OCI-M2 (cell line): ENCODE measurements around the gene DOCK7.
A peak's percentile ranks its signal among the peaks of the same experiment; 100 is the strongest.

Experiments
- DNase-seq: peaks from one replicate; lab custom pipeline; 2025; ENCODE audit not compliant: unreplicated experiment; lab: John Stamatoyannopoulos, UW

The DOCK7 gene

GRCh38 chr1:62462370-62462769 is 225.8 kb downstream of the DOCK7 start:
- no peak for DNase-seq

DNA sequence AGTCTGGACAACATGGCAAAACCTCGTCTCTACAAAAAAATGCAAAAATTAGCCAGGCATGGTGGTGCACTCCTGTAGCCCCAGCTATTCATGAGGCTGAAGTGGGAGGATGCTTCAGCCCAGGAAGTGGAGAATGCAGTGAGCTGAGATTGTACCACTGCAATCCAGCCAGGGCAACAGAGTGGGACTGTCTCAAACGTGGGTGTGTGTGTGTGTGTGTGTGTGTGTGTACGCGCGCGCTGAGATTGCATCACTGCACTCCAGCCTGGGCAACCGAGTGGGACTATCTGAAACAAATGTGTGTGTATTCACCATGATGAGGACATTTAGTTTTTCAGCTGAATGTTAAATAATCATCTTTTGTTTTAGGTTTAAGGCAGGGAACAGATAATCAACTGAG is 230.2 kb downstream of the DOCK7 start:
- DNase-seq: no peak

DNA sequence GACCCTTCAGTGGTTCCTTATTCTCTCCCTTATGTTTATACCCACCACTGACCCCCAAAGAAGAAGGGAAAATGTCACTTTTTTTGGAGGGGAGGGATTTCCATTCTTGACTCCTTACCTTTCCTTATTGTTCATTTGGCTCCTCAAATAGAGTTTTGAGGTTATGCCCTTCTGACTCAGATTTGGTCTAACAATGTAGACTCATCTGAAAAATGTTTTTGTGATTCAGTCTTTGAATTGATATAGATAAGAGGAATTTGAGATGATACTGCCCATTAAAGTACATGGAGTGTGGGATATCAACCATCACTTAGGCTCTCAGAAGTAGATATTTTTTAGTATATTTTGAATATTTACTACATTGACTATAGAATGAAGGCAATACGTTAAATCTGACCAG is 235.2 kb downstream of the DOCK7 start:
- no peak for DNase-seq

DNA sequence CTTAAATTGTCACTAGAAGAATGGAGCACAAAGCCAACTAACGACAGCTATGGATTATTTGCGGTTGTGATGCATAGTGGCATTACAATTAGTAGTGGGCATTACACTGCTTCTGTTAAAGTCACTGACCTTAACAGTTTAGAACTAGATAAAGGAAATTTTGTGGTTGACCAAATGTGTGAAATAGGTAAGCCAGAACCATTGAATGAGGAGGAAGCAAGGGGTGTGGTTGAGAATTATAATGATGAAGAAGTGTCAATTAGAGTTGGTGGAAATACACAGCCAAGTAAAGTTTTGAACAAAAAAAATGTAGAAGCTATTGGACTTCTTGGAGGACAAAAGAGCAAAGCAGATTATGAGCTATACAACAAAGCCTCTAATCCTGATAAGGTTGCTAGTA is 237.9 kb downstream of the DOCK7 start:
- no peak for DNase-seq

GRCh38 chr1:62448221-62448933 is 239.8 kb downstream of the DOCK7 start:
- DNase-seq: no peak

DNA sequence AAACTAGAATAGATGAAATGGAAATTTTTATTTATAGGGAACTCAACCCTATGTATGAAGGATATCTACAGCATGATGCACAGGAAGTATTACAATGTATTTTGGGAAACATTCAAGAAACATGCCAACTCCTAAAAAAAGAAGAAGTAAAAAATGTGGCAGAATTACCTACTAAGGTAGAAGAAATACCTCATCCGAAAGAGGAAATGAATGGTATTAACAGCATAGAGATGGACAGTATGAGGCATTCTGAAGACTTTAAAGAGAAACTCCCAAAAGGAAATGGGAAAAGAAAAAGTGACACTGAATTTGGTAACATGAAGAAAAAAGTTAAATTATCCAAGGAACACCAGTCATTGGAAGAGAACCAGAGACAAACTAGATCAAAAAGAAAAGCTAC is 243.5 kb downstream of the DOCK7 start:
- DNase-seq: no peak

DNA sequence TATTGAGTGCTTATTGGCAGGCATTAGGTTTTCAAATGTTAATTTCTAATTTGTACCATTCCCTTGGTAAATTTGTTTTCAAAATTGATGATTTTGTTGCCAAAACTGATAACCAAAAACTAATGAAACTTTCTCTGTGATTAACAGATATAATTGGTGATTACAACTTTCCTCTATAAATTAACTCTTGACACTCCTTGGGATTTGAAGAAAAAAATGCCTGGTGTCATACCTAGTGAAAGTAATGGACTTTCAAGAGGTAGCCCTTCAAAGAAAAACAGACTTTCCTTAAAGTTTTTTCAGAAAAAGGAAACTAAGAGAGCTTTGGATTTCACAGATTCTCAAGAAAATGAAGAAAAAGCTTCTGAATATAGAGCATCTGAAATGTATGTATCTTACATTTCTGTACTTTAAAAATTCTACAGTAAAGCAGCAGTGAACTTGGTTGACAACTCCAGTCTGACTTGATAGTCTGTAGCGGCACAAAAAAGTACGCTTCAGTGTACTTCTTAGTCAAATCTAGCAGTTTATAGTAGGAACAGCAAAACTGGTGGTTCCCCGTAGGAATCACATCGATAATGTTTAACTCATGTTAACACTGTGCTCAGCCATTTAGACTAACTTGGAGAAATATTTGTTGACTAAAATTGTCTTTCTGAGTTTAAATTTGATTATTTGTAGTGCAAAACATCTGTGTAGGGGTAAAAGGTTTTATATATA is 248.4 kb downstream of the DOCK7 start:
- no peak for DNase-seq

DNA sequence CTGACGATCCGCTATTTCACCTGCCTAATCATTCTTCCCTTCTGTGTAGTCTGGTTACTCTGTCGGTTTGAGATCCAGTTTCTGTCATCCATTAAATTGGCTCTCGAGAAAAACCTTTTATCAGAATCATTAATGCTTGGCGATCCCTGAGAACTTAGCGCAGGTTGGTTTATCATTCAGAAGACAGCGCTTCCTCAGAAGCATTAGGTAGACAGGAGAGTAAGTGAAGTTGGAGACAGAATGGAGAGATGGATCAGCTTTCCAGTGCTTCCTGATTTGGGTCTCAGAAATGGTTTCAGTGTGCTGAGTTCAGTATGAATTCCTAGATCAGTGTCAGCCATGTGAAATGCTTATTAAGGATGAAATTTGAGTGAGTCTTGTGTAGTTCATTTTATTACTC is 250.0 kb downstream of the DOCK7 start:
- no peak for DNase-seq

- no peak for DNase-seq
Measured at GRCh38 chr1:62437273-62437940, 250.8 kb downstream of the DOCK7 start.

GRCh38 chr1:62436466-62437272 is 251.5 kb downstream of the DOCK7 start, which contains the start of gene USP1:
Gene USP1, plus strand, starts transcription at chr1:62437049. Its CDS starts 2,819 bp downstream, at chr1:62439868.
- peak; percentile 87 for DNase-seq

DNA sequence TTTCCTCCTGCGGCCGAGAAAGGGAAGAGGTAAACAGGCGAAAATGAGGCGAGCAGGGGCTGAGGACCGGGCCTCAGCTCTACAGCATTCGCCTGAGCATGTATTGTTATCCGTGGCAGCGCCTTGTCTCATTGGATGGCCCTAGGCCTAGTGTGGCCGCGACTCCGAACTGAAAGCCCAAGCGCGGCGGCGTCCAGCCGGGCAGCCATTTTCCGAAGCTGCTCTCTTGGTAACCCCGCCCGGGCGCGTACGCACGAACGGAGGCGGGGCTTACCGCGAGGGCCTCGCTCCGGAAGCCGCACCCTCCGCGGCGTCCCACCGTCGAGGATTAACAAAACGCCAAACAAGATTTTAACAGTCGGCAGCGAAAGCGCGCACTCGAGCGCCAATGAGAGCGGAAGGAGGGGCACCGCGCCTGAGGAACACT is 252.1 kb downstream of the DOCK7 start:
- DNase-seq: no peak

DNA sequence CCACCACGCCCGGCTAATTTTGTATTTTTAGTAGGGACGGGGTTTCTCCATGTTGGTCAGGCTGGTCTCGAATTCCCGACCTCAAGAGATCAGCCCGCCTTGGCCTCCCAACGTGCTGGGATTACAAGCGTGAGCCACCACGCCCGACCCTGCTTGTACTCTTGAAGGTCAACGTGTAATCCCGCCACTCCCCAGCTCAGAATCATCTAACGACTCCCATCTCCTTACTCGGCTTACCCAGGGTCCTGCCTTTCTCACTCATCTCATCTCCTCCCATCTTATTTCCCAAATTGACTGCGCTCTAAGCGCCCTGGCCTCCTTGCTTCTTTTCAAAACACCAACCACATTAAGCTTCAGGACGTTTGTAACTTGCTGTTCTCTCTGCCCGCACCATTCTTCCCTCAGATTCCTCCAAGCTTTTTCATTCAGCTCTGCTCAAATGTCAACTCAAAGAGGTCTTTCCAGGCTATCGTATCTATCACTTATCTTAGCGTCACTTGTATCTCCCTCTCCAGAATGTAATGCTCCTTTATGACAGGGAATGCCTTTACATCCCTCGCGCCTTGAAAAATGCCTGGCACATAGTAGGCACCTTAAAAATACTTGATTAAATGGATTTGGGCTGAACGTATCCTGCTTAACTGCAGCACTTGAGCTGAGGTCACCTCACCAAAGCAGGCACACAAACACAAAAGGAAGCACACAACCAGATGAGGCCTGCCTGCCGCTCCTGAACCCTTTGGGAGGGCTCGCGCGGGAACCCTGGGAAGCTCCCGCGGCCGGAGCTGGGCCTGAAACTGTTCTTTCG is 252.8 kb downstream of the DOCK7 start:
- no peak for DNase-seq

DNA sequence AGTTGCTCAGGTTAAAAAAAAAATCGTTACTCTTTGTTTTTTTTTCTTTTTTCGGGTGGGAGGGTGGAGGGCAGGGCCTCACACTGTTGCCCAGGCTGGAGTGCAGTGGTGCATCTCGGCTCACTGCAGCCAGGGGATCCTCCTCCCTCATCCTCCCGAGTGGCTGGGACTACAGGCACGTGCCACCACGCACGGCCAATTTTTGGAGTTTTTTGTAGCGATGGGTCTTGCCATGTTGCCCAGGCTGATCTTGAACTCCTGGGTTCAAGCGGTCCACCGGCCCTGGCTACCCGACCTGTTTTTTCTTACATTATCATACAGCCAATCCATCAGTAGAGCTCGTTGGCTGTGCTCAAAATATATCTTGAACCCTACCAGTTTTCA is 253.6 kb downstream of the DOCK7 start:
- DNase-seq: no peak

DNA sequence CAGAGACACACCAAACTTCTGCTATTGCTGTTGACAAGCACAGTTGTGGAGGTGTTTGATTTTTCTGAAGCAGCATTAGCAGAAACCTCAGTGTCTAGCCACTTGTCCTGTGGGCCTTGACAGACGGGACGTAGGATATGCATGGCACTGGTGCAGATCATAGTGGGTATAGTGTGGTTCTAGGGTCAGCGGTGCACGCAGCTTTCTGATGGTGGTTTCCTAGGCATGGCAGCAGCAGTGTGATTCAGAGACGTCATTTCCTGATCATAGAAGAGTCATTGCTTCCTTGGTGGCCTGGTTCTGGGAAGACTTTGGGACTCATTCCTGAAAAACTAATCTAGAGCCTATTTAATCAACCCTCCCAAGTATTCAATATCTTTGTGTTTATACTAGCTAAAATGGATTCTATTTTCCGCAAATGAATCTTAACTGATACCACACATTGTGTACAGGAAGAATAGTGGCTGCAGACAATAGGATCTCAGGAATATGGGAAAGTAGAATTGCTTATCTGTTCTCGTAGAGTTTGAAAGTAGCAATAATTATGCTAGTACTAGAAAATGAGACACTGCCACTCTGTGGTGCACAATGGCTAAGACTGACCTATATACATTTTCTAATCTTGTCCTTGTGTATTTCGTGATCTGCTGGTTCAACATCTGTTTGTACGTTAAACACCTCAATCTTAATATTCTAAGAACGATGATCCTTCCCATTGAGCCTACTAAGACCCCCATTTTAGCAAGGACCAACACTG is 254.1 kb downstream of the DOCK7 start:
- no peak for DNase-seq

DNA sequence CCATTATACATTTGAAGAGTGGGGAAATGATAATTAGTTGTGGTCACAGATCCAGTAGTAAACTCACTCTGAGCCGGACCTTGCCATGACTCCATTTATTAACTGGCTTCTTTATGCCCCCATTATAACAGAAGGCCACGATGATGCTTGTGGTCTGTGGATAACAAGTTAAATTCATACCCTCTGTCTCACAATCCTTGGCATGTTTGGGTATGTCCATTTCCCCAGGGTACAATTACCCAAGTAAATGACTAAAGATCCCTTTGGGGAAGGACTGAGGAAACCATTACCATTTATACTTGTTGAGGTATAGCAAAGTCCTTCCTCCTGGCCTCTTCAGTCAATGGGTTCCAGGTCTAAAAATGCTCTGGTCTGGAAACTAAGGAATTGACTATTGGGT is 258.6 kb downstream of the DOCK7 start:
- no peak for DNase-seq

- DNase-seq: no peak
Measured at GRCh38 chr1:62428351-62428750, 259.8 kb downstream of the DOCK7 start.

GRCh38 chr1:62426794-62427193 is 261.4 kb downstream of the DOCK7 start:
- DNase-seq: no peak

GRCh38 chr1:62426237-62426636 is 261.9 kb downstream of the DOCK7 start:
- no peak for DNase-seq

GRCh38 chr1:62425041-62425440 is 263.1 kb downstream of the DOCK7 start:
- no peak for DNase-seq

DNA sequence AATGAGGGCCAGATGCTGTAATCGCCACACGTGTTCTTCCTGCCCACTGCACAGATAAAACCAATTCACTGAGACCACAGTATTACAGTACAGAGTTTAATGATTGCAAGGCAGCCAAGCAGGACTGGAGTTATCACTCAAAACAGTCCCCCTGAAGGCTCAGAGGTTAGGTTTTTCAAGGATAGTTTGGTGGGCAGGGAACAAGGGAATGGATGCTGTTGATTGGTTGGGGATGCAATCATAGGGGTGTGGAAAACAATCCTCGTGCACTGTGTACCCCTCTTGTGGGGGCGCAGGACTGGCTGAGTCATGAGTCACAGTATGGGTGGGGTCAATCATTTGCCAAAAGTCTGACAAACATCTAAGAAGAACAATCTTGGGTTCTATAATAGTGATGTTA is 263.8 kb downstream of the DOCK7 start:
- no peak for DNase-seq
